UCSD-AML1 (cell line): Measurements from ENCODE around the gene CIROP.
A peak's percentile ranks its signal among the peaks of the same experiment; 100 is the strongest.

Source experiments
- DNase-seq: peaks from one replicate; lab custom pipeline; 2025; ENCODE audit not compliant: unreplicated experiment; lab: John Stamatoyannopoulos, UW

Gene CIROP

GRCh38 chr14:23130871-23131270 lies 26.1 kb upstream of the CIROP start:
- DNase-seq: no peak

DNA sequence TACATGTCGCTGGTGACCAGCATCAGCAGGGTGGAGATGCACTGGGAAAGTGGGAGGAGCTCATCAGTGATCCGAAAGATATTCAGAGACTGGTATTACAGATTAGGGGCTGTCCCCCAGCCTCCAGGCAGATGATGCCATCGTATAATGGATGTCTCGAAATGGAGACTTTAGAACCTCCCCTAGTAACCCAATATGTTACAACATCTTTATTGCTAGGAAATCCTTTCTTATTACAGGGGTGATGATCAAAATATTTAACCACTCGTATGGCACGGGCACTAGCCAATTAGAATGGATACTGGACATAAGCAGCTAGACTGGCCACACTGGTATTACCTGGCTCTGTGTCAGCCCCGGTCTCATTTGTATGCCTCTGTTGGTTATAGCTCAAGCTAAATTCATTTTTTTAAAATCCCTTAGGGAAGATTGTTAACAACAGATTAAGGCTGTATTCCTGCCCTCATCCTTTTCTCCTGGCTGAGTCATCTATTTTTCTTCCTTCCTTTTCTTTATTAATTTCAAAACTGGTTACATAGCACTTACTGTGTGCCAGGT lies 25.0 kb upstream of the CIROP start:
- DNase-seq: no peak

DNA sequence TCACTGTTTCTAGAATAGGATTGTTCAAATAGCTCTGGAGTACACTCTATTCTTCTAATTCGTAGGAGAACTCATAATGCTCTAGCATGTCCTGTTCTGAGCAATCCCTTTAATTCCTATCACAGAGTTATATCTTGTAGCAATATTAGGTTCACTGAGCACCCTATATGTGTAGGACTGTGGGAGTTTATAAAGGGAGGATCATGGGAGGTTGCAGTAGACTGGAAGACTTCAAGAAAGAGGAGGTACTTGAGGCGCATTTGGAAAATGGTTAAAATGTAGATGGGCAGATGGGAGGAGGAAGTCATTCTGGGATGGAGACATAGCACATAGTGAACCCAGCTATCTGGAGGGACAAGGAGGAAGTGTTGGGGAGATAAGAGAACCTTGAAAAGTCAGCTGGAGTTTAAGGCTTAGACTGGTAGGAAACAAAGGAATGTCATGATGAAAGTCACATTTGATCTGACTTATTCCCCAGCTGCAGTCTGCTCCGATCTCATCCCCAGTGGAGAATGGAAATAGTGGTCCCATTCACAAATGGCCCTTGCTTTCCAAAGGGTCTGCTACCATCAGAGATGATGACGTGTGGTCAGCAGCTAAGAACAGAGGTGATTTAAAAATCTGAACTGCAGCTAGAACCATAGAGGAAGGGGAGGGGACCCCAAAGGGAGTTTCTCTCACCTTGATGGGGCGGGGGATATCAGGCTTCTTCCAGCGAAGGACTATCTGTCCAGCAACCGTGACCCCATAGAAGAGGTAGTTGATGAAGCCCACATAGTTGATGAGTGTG lies 24.4 kb upstream of the CIROP start:
- no peak for DNase-seq

GRCh38 chr14:23127861-23128260 lies 23.1 kb upstream of the CIROP start:
- no peak for DNase-seq

DNA sequence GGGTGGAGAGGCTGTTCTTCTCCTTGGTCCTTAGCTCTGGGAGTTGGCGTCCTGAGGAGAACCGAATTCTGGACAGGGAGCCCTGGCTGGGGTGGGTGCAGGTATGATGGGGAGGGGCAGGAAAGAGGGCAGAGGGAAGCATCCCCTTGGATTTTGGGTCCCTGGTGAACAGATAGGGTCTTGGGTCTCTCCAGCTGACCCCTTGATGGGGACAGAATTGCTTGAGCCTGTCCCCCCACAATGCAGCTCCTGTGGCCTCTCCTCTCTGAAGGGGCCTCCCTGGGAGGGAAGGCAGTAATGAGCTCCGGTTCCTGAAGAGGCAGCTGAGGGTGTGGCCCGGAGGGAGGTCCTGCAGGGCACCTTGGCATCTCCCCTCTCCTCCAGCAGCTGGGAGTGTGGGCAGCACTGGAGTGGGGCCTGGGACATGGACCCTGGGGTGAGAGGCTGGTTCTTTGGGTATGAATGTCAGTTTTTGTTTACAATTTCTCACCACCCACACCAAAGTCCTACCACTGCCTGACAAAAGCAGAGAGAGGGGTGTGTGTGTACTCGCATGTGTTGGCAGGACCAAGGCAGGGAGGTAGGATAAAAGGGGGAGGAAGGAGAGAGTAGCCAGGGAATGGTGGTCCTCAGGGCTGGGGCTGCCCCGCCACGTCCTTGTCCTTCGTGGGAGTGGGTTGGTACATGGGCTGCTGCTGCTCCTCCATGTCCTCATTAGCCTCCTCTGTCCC lies 21.9 kb upstream of the CIROP start:
- DNase-seq: no peak

DNA sequence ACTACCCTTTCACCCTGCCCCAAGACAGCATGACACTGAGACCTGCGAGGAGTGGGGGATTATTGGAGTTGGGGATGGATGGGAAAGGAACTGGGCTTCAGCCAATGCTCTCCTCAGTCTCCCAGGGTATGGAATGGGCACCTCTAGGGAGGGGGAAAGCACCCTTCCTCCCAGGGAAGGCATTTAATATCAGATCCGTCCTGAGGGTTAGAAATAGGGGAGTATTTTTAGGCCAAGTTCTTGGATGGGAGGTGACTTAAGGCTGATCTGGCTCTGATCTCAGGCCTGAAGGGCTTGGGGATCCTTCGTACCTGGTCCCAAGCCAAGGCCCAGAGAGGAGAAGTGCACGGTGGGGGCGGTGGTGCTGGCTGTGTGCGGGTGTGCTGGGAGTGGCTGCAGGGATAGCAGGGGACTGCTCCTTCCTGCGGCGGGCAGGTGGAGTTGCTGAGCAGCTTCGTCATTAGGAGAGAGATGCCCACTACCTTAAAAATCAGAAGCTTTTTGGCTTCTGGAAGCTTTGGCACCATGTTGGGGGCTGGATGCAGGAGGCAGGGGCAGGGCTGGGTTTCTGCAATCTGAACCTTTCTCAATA lies 21.2 kb upstream of the CIROP start:
- no peak for DNase-seq

GRCh38 chr14:23125011-23125410 lies 20.2 kb upstream of the CIROP start:
- no peak for DNase-seq

DNA sequence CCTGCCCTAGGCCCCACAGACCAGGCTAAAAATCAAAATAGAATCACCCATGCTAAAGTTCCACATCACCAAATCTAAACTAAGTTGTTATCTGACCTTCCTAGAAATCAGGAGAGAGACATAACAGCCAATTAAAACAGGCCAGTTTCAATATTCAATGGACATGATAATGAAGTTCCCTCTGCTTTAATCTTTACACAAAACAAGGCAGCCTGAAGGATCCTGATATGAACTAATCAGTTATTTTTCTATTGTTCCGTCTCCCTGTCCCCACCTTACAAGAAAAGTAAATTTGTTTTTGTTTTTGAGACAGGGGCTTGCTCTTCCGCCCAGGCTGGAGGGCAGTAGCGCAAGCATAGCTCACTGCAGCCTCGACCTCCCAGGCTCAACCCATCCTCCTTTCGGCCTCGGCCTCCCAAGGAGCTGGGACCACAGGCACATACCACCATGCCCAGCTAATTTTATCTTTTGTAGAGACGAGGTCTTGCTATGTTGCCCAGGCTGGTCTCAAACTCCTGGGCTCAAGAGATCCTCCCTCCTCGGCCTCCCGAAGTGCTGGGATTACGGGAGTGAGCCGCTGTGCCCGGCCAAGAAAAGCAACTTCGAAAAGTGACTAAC lies 19.7 kb upstream of the CIROP start:
- DNase-seq: no peak

- DNase-seq: no peak
Observed at GRCh38 chr14:23123419-23123818, 18.6 kb upstream of the CIROP start.

GRCh38 chr14:23122086-23122485 lies 17.3 kb upstream of the CIROP start:
- no peak for DNase-seq

DNA sequence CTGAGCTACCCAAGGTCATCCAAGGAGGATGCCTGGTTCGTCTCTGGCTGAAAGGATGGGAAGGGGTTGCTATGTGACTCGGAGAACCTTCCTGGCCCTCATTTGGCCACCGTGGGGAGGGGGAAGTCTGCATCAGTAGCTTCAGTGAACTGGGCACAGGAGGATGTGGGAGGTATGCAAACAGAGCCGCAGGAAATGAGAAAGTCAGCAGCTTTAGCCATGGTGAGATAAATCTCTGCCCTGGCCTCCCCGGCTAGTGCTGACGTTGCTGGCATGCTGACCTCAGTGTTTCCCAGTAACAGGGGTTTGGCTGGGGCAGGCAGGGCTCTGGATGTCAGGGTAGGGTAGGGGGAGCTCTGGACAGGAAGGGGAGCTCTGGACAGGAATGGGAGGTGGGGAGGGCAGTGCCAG lies 16.6 kb upstream of the CIROP start:
- peak; percentile 49 for DNase-seq

DNA sequence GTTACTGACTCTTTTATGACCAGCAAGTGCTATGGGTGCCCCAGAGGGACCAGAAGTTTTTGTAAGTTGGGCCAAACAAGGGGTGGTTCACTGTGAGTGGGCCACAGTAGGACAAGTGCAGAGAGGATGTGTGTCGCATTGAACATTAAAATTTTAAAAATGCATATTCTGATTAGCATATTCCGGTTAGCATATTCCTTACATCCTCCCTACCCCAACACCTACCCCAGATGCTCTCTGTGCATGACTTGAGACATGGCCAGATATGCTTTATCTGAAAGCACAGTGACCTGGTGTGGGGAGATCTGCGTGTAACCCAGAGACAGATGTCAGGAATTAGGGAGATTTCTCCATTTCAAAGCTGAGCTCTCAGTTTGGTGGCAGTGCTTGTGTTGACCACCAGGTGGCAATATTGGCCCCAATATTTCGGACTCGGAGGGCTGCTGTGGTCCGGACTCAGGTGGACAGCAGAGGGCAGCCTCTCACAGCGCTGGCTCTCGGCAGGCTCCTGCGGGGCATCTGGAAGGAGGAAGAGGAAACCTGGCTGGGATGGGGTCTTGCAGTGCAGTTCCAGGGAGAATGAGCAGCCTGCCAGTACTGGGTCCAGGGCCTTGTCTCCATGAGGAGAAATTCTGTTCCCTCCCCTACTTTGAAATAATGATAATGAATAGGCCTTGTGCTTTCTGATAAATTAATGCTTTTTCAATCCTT lies 15.9 kb upstream of the CIROP start:
- DNase-seq: peak; percentile 84

GRCh38 chr14:23119363-23120327 lies 14.9 kb upstream of the CIROP start:
- DNase-seq: peak; percentile 74

- DNase-seq: no peak
Observed at GRCh38 chr14:23118506-23119362, 13.9 kb upstream of the CIROP start, which contains the start of gene CEBPE. Gene CEBPE (minus strand): TSS chr14:23119255. CDS start chr14:23119091, 164 bp downstream.

DNA sequence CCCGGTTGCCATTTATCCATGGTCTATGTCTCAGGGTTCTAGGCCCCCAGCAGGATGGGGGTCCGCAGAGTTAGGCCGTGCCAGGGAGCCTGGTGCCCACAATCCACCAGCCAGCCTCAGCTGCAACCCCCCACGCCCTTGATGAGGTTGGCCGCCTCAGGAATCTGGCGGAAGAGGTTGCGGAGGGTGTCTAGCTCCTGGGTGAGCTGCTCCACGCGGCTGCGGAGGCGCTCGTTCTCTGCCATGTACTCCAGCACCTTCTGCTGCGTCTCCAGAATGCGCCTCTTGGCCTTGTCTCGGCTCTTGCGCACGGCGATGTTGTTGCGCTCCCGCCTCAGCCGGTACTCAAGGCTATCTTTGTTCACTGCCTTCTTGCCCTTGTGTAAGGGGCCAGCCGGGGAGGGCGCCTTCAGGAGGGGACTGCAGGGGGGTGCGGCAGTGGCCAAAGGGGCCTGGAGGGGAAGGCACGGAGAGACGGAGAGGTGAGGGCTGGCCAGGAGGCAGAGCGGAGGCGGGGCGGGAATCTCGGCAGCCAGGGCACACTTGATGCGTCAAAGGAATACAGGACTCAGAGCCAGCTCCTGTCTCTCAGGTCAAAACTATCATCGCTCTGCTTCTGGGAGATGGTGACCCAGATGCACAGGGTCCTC lies 12.7 kb upstream of the CIROP start:
- DNase-seq: no peak

DNA sequence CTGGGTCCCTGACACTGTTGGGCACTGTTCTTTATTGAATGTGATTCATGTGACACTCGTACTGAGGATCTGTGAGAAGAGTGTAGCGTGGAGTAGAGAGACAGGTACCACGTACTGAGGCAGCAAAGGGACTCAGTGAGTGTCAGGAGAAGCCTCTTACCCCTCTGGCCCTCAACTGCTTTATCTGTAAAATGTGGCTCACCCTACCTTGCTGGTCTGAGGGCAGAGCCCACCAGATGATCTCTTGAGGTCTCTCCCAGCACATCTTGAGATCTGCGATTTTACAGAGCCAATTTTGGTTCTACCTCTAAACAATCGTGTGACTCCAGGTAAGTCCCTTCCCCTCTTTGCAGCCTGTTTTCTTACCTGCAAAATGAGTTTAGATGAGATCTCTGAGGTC lies 11.1 kb upstream of the CIROP start:
- no peak for DNase-seq

- no peak for DNase-seq
Observed at GRCh38 chr14:23115039-23115731, 10.4 kb upstream of the CIROP start.

- DNase-seq: no peak
Observed at GRCh38 chr14:23114669-23115038, 9.9 kb upstream of the CIROP start.
